ENCODE results near the gene ADAM12. TPM values are rescaled to one million over a fixed set of nuclear protein-coding genes. Genes with fewer than 3 reads are reported as not detected.
"Not testable (repeated sequence)": the region's sequence is repeated elsewhere in the genome, so short reads cannot be mapped to it uniquely, and the experiment has no call there.

Gene ADAM12
- total RNA-seq, 2 experiments from 2014 or later = 1.3 TPM

DNA sequence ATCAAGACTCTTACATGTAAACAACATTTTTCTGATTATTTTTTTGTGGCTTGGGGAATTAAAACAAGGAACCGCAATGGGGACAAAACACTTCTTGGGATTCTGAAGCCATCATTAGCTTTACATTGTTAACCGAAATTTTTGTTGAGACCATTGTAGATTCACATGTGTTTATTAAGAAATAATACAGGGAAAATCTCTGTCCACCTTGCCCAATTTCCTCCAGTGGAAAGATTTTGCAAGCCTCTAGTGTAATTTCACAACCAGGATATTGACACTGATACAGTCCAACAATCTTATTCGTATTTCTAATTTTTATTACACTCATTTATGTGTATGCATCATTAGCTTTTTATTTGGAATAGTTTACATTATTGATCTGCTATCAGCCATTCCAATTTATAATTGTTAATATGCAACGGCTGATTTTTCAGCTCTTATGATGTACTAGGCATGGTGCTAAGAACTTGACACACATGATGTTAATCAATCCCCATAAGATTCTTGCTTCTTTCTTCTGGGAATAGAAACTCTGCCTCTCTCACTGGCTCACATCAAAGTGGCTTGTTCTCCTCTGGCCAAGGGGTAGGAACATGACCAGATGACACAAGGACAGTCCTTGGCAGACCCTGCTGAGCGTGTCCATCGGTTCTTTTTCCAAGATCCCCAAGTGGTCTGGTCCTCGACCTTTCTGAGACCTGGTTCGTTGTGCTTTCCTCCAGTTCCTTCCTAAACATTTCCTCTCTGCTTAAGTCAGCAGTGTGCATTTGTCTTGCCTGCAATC, 137.6 kb downstream of the ADAM12 start:
- intact Hi-C loops (cut with micrococcal nuclease) = no loop called here
- ATAC-seq (no peak), DNase-seq (no peak)
- Mint-ChIP-seq H3K9me3 (peaks cover 11% of the 10 kb centered on the region), H3K27me3 (no peaks in the 10 kb centered on the region), H3K36me3 (ENCODE audit: low read depth) (no peaks in the 10 kb centered on the region), H3K27ac (no peak overlapping the region), H3K4me3 (no peak overlapping the region), H3K4me1 (ENCODE audit: low read depth) (no peaks in the 10 kb centered on the region)
- POLR2A ChIA-PET = no interaction called here
- CTCF ChIA-PET = no interaction called here
- no peak for TF ChIP-seq CTCF (IDR thresholded peaks at IDR 0.05)

DNA sequence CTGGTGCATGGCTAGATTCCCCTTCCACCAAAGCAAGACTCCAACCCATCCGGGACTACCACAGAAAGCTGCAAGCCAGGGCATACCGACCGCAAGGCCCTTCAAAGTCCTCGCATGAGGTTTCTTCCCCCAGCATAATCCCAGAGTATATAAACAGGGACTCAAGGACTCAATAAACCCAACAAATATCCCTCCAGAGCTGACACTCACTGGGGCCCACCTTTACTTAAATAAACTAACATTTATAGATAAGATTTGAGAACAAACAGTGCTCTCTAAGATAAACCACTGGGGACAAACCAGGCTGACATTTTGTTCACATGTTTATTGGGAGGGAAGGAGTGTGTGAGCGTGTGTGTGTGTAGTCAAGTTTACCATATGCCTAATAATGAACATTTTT, 138.2 kb downstream of the ADAM12 start:
- ChIA-PET POLR2A (no interaction called here), CTCF (no interaction called here)
- H3K4me3 Mint-ChIP-seq = no peak overlapping the region
- DNase-seq (no peak), ATAC-seq (no peak)
- no peaks in the 10 kb centered on the region for H3K4me1 Mint-ChIP-seq (ENCODE audit: low read depth)
- intact Hi-C loops (cut with micrococcal nuclease) = no loop called here
- H3K27me3 Mint-ChIP-seq = no peaks in the 10 kb centered on the region
- peaks cover 11% of the 10 kb centered on the region for H3K9me3 Mint-ChIP-seq
- no peak for TF ChIP-seq CTCF (IDR thresholded peaks at IDR 0.05)
- H3K36me3 Mint-ChIP-seq (ENCODE audit: low read depth) = no peaks in the 10 kb centered on the region
- H3K27ac Mint-ChIP-seq = no peak overlapping the region

DNA sequence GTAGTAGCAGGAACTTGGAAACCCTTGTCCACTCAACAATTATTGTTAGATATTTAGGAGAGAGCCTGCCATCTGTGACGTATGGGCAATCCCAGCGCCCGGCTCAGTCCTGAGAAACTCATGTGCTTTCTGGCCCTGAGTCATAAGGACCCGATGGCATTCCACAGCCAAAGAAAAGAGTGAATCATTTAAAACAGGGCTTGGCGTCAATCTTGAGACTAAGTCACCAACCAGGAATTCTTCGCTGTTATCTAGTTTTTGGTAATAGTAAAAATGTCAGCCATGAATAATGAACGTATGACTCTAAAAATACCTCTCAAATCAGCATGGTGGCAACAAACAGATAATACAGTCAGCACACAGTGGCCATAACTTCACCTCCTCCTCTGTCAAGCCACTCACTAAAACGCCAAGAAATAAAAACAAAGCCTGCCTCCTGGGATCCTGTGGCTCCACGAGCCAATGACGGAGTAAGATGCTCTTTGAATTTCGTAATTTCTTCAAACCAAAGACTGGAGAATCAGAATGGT, 140.8 kb downstream of the ADAM12 start:
- POLR2A ChIA-PET = no interaction called here
- Mint-ChIP-seq H3K9me3 (peaks cover 11% of the 10 kb centered on the region), H3K27me3 (no peaks in the 10 kb centered on the region), H3K4me1 (ENCODE audit: low read depth) (no peaks in the 10 kb centered on the region), H3K36me3 (ENCODE audit: low read depth) (no peaks in the 10 kb centered on the region), H3K27ac (no peak overlapping the region), H3K4me3 (no peak overlapping the region)
- CTCF ChIA-PET = no interaction called here
- no peak for DNase-seq
- no peak for TF ChIP-seq CTCF (IDR thresholded peaks at IDR 0.05)
- no peak for ATAC-seq
- intact Hi-C loops (cut with micrococcal nuclease) = no loop called here

DNA sequence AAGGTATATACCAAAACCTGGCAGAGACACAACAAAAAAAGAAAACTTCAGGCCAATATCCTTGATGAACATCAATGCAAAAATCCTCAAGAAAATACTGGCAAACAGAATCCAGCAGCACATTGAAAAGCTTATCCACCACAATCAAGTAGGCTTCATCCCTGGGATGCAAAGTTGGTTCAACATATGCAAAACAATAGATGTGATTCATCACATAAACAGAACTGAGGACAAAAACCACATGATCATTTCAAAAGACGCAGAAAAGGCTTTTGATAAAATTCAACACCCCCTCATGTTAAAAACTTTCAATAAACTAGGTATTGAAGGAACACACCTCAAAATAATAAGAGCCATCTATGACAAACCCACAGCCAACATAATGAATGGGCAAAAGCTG, 141.9 kb downstream of the ADAM12 start:
- H3K9me3 Mint-ChIP-seq; ATAC-seq; H3K27ac Mint-ChIP-seq; H3K27me3 Mint-ChIP-seq; intact Hi-C loops (cut with micrococcal nuclease); H3K4me3 Mint-ChIP-seq; H3K4me1 Mint-ChIP-seq (ENCODE audit: low read depth); CTCF ChIA-PET; POLR2A ChIA-PET; H3K36me3 Mint-ChIP-seq (ENCODE audit: low read depth); DNase-seq: not testable (repeated sequence)

GRCh38 chr10:126245501-126245900, 142.8 kb downstream of the ADAM12 start:
- Mint-ChIP-seq H3K4me3 (no peak overlapping the region), H3K4me1 (ENCODE audit: low read depth) (no peaks in the 10 kb centered on the region), H3K27me3 (no peaks in the 10 kb centered on the region), H3K27ac (no peak overlapping the region), H3K9me3 (no peaks in the 10 kb centered on the region), H3K36me3 (ENCODE audit: low read depth) (no peaks in the 10 kb centered on the region)
- intact Hi-C loops (cut with micrococcal nuclease) = no loop called here
- CTCF ChIA-PET = no interaction called here
- DNase-seq (no peak), ATAC-seq (no peak)
- no peak for TF ChIP-seq CTCF (IDR thresholded peaks at IDR 0.05)
- POLR2A ChIA-PET = no interaction called here

All from activated CD8-positive, alpha-beta T cell treated with anti-CD3 and anti-CD28 coated beads for 36 hours (primary cell).